HCT116 (cell line): ENCODE data around the gene C20orf141.
"Not testable (repeated sequence)": the region's sequence is repeated elsewhere in the genome, so short reads cannot be mapped to it uniquely, and the experiment has no call there.

ENCODE experiments used
- CTCF ChIP-seq, 3 experiments: fragments of 200-600 bp in 1 of 3; sonication (generic) in 1 of 3; IDR thresholded peaks in 2 of 3; conservative IDR thresholded peaks in 1 of 3; 2 replicates each; pipeline ENCODE4 v1.5.1; 2012 to 2017; ENCODE audit warnings: low read depth in 2 of 3, low read length in 2 of 3, antibody characterized with exemption in 1 of 3, borderline replicate concordance in 1 of 3, control low read depth in 1 of 3, mild to moderate bottlenecking in 1 of 3, mixed read lengths in 1 of 3, mixed run types in 1 of 3, moderate library complexity in 1 of 3; ENCODE audit not compliant: insufficient read depth in 1 of 3
- MAX ChIP-seq: IDR thresholded peaks from 2 replicates; pipeline ENCODE4 v1.6.1; 2012
- RAD21 ChIP-seq: IDR thresholded peaks from 2 replicates; pipeline ENCODE4 v1.6.1; 2012; ENCODE audit warnings: low read depth, mild to moderate bottlenecking

- not testable (repeated sequence) for TF ChIP-seq MAX; CTCF (IDR thresholded peaks at IDR 0.05 in 2 of 3, conservative IDR thresholded peaks at IDR 0.05 in 1 of 3; ENCODE audit: borderline replicate concordance in 1 of 3, insufficient read depth in 1 of 3, low read depth in 2 of 3, low read length in 2 of 3); RAD21
Measured at GRCh38 chr20:2807929-2808328, 6.9 kb upstream of the C20orf141 start.
